Measurements from ENCODE around the gene HDGFL3.

- TF ChIP-seq POLR2A (IDR thresholded peaks at IDR 0.05) = no peak
- TF ChIP-seq CTCF (IDR thresholded peaks at IDR 0.05 in 4 of 5, conservative IDR thresholded peaks at IDR 0.05 in 1 of 5) = no peak
Measured at GRCh38 chr15:83090465-83090864, 117.2 kb downstream of the HDGFL3 start.
